Fibroblast of mammary gland (primary cell): ENCODE results near the gene FGD6.
A peak's percentile ranks its signal among the peaks of the same experiment; 100 is the strongest.

Experiments
- DNase-seq: peaks from one replicate; pipeline ENCODE4 v3.0.0-alpha.2; 2010; ENCODE audit warnings: low read depth
- H3K4me3 ChIP-seq: 2 replicates; pipeline ENCODE4 v1.5.1; 2011; ENCODE audit warnings: low read depth, mild to moderate bottlenecking, low read length, moderate library complexity; ENCODE audit not compliant: control insufficient read depth
- TF ChIP-seq, protein P1 (sequence below): conservative IDR thresholded peaks from 2 replicates; pipeline ENCODE4 v1.5.1; 2011; ENCODE audit warnings: low read depth, low read length, inconsistent platforms; ENCODE audit not compliant: control insufficient read depth, insufficient read depth

Gene FGD6

DNA sequence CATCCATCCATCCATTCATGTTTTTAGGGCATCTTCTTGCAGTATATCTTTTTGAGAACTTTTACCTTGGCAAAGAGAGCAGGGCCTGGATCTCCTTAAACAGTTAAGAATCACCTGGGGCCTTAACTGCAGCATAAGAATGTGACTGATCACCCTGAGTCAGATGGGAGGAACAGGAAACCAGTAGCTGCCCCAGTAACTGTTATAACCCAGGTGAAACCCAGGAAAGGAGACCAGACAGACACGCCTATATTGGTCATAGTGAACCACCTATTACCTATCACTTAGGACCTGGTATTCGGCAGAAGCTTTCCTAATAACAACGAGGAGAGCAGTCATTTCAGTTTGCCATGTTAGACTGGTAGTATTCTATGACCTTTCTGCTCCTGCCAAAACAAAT lies 100.5 kb downstream of the FGD6 start:
- no peak for DNase-seq
- H3K4me3 ChIP-seq, result no peak overlapping the region
- TF ChIP-seq, protein P1, sequence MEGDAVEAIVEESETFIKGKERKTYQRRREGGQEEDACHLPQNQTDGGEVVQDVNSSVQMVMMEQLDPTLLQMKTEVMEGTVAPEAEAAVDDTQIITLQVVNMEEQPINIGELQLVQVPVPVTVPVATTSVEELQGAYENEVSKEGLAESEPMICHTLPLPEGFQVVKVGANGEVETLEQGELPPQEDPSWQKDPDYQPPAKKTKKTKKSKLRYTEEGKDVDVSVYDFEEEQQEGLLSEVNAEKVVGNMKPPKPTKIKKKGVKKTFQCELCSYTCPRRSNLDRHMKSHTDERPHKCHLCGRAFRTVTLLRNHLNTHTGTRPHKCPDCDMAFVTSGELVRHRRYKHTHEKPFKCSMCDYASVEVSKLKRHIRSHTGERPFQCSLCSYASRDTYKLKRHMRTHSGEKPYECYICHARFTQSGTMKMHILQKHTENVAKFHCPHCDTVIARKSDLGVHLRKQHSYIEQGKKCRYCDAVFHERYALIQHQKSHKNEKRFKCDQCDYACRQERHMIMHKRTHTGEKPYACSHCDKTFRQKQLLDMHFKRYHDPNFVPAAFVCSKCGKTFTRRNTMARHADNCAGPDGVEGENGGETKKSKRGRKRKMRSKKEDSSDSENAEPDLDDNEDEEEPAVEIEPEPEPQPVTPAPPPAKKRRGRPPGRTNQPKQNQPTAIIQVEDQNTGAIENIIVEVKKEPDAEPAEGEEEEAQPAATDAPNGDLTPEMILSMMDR, result no peak

DNA sequence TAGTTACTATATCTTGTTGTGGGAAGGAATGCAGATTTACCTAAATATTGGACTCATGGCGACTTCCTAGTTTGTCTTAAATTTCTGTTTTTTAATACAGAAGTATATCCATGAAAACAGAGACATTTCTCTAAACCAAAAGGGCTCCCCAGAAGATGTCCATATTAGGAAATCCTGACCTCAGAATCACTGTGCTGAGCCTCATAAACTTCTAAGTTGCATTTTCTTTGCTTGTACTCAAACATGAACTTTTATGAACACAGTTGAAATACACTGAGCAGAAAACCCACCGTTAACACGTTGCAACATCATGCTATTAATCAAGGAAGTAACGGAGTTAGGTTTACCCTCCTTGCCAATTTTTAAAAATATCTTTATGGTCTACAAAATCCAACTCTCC lies 100.9 kb downstream of the FGD6 start:
- DNase-seq, result no peak
- TF ChIP-seq, protein P1, result no peak
- H3K4me3 ChIP-seq, result no peak overlapping the region

- peak; percentile 28 for DNase-seq
- TF ChIP-seq, protein P1, result no peak
- no peak overlapping the region for H3K4me3 ChIP-seq
Observed at GRCh38 chr12:95115641-95116040, 101.6 kb downstream of the FGD6 start.

DNA sequence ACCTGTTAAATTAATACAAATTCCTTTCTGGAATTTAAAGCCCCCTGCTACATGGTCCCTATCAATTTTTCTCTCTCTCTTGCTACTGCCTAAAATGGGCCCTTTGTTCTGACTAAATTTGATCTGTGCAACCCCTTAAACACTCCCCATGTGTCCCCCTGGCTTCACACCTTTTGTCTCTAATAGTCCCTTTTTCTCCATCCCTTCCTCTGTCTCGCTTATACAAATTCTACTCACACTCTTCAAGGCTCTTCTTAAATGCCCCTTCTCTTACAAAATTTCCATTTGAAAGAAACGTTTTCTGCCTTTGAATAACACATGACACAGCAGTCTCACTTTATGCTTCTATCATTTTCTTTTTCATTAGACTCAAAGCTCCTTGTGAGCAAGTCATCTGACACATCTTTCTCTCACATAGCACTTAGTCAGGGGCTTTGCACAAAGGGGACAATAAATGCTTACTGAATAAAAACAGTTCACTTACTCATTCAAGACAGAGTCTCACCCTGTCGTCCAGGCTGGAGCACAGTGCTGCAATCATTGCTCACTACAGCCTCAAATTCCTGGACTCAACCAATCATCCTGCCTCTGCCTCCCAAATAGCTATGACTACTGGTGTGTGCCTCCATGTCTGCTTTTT lies 102.4 kb downstream of the FGD6 start:
- no peak overlapping the region for H3K4me3 ChIP-seq
- peak; percentile 62 for DNase-seq
- TF ChIP-seq, protein P1, result no peak

GRCh38 chr12:95107362-95107761 lies 109.9 kb downstream of the FGD6 start:
- no peak overlapping the region for H3K4me3 ChIP-seq
- DNase-seq, result no peak
- TF ChIP-seq, protein P1, result no peak

GRCh38 chr12:95105540-95105939 lies 111.7 kb downstream of the FGD6 start:
- DNase-seq, result no peak
- H3K4me3 ChIP-seq, result no peak overlapping the region
- TF ChIP-seq, protein P1, result no peak

- H3K4me3 ChIP-seq, result no peak overlapping the region
- TF ChIP-seq, protein P1, result no peak
- no peak for DNase-seq
Observed at GRCh38 chr12:95104919-95105452, 112.3 kb downstream of the FGD6 start.
